Calu3 (cell line): ENCODE measurements around the gene SOAT1. TPM values are rescaled to one million over a fixed set of nuclear protein-coding genes. Genes with fewer than 3 reads are reported as not detected.
A peak's percentile ranks its signal among the peaks of the same experiment; 100 is the strongest.

ENCODE experiments used
- BruUV-seq: library from RNA; stranded (reverse); fragments of 400-500 nt; replicated peaks from 2 replicates; lab custom pipeline; 2021; lab: Mats Ljungman, UMichigan
- CTCF ChIA-PET: fragments of 300-600 bp; sonication (Branson Sonifier 250); formaldehyde crosslinking; loops from one replicate; lab custom pipeline; 2022; ENCODE audit warnings: antibody characterized with exemption; lab: Charles Lee
- DNase-seq: peaks from one replicate; pipeline ENCODE4 v3.0.0; 2022
- H3K27ac Mint-ChIP-seq: one replicate; pipeline ENCODE4 v1.8.0; 2022; ENCODE audit warnings: mixed read lengths; ENCODE audit not compliant: unreplicated experiment
- H3K27me3 Mint-ChIP-seq: one replicate; pipeline ENCODE4 v1.8.0; 2022; ENCODE audit warnings: mixed read lengths; ENCODE audit not compliant: unreplicated experiment
- H3K36me3 Mint-ChIP-seq: one replicate; pipeline ENCODE4 v1.8.0; 2022; ENCODE audit warnings: mild to moderate bottlenecking, moderate library complexity, mixed read lengths; ENCODE audit not compliant: insufficient read depth, unreplicated experiment
- H3K4me1 Mint-ChIP-seq: one replicate; pipeline ENCODE4 v1.8.0; 2022; ENCODE audit warnings: mild to moderate bottlenecking, low read depth, mixed read lengths; ENCODE audit not compliant: unreplicated experiment
- H3K4me3 Mint-ChIP-seq: one replicate; pipeline ENCODE4 v1.8.0; 2022; ENCODE audit warnings: mild to moderate bottlenecking, low read depth, moderate library complexity, mixed read lengths; ENCODE audit not compliant: unreplicated experiment
- H3K9me3 Mint-ChIP-seq: one replicate; pipeline ENCODE4 v1.8.0; 2022; ENCODE audit warnings: low read depth, mixed read lengths; ENCODE audit not compliant: unreplicated experiment
- CTCF ChIP-seq: fragments of 200-600 bp; IDR thresholded peaks from one replicate; pipeline ENCODE4 v1.8.0; 2022; ENCODE audit warnings: antibody characterized with exemption; ENCODE audit not compliant: unreplicated experiment
- intact Hi-C: fragments of 100-400 bp; cut with micrococcal nuclease; formaldehyde crosslinking; loops from one replicate; pipeline ENCODE4 v1.10.0; 2022; ENCODE audit not compliant: unreplicated experiment
- total RNA-seq: library from RNA; stranded (reverse); gene quantifications from 2 replicates; pipeline ENCODE4 v1.2.3, GENCODE V29; 2022

Gene SOAT1
- total RNA-seq, 1 experiment from 2014 or later: 190 TPM

DNA sequence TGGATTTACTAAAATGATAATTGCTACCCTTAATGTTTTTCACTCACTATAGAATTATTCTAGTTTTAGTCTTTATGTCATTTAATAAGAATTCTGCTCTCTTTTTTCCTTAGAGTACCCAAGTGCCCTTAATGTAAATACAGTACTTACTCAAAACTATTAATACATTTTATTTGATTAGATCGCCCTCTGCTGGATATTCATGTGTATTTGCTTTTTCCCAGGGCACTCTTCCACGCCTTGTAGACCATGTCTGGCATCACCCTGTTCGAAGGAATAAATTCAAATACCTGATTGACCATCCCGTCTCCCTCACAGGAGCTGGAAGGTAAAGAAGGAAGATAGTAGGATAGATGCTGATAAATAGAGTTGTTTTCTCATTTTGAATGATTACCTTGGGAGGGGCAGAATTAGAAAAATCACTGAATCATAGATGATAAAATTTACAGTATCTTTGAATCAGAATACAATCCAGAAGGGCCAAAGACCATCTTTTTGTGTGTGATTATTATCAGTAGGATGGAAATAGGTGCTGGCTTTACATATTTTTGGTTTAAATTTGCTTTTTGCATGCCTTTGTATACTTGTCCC is 76.2 kb downstream of the SOAT1 start:
- Mint-ChIP-seq H3K9me3 (peaks cover 3% of the 10 kb centered on the region), H3K4me3 (no peak overlapping the region), H3K4me1 (no peaks in the 10 kb centered on the region), H3K27me3 (peaks cover 10% of the 10 kb centered on the region), H3K36me3 (peaks cover 17% of the 10 kb centered on the region), H3K27ac (no peak overlapping the region)
- CTCF ChIA-PET: interaction anchor here (0.6 to 1.7 kb wide), 2 partner anchors 118 to 1058 kb away, joined by 3 to 10 read pairs; no protein-coding TSS in a partner anchor
- no TSS peak for BruUV-seq
- peak; percentile 67 for TF ChIP-seq CTCF
- intact Hi-C loops: loop anchor here (1.0 to 10.0 kb wide), 5 partner anchors 77 to 833 kb away; partner anchors contain the start of genes SOAT1 and TDRD5
- DNase-seq: peak; percentile 45

DNA sequence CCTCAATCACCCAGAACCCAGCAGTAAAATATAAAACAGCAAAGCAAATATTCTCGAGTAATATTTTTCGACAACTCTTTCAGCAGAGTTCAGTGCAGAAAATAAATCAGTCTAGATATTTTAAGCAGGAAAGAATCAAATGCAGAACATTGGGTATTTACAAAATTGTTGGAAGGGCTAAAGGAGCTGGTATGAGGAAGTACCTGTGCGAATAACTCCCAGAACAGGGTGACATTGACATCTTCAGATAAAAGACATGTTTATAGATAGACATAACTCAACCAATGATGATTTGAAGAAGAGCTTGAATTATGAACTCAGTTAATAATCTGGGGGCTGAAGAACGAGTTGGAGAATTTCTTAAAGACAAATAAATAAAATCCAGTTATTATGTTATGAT is 78.6 kb downstream of the SOAT1 start:
- Mint-ChIP-seq H3K27me3 (peaks cover 10% of the 10 kb centered on the region), H3K36me3 (no peaks in the 10 kb centered on the region), H3K9me3 (peaks cover 3% of the 10 kb centered on the region), H3K27ac (no peak overlapping the region), H3K4me1 (no peaks in the 10 kb centered on the region), H3K4me3 (no peak overlapping the region)
- BruUV-seq: no TSS peak
- intact Hi-C loops: loop anchor here (10.0 kb wide), 1 partner anchor 223 kb away; the partner anchor contains the start of gene TDRD5
- DNase-seq: no peak
- no peak for TF ChIP-seq CTCF
- CTCF ChIA-PET: no interaction called here

DNA sequence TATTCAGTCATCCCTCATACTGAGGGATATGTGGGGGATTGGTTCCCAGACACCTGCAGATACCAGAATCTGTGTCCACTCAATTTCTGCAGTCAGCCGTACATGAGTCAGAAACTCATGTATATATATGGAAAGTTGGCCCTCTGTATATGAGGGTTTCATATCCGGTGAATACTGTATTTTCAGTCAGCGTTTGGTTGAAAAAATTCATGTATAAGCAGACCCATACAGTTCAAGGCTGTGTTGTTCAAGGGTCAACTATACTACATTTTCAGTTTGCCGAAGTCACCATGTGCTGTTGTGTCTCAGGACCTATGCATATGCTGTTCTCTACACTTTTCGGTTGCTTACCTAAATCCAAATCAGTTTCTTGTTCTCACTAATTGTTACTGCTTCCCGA is 82.6 kb downstream of the SOAT1 start:
- CTCF ChIA-PET: no interaction called here
- TF ChIP-seq CTCF: no peak
- Mint-ChIP-seq H3K4me3 (no peak overlapping the region), H3K27ac (no peak overlapping the region), H3K4me1 (no peaks in the 10 kb centered on the region), H3K27me3 (peaks cover 6% of the 10 kb centered on the region), H3K36me3 (no peaks in the 10 kb centered on the region), H3K9me3 (peaks cover 3% of the 10 kb centered on the region)
- intact Hi-C loops: loop anchor here (10.0 kb wide), 1 partner anchor 219 kb away; the partner anchor contains the start of gene TDRD5
- no peak for DNase-seq
- no TSS peak for BruUV-seq

GRCh38 chr1:179380299-179380698 is 86.7 kb downstream of the SOAT1 start:
- BruUV-seq: no TSS peak
- H3K27ac Mint-ChIP-seq: no peak overlapping the region
- TF ChIP-seq CTCF: no peak
- H3K36me3 Mint-ChIP-seq: no peaks in the 10 kb centered on the region
- no peak for DNase-seq
- H3K9me3 Mint-ChIP-seq: no peaks in the 10 kb centered on the region
- no peaks in the 10 kb centered on the region for H3K27me3 Mint-ChIP-seq
- intact Hi-C loops: no loop called here
- H3K4me3 Mint-ChIP-seq: no peak overlapping the region
- H3K4me1 Mint-ChIP-seq: no peaks in the 10 kb centered on the region
- CTCF ChIA-PET: no interaction called here
